ENCODE measurements around the gene SNRPD3.

Gene SNRPD3

DNA sequence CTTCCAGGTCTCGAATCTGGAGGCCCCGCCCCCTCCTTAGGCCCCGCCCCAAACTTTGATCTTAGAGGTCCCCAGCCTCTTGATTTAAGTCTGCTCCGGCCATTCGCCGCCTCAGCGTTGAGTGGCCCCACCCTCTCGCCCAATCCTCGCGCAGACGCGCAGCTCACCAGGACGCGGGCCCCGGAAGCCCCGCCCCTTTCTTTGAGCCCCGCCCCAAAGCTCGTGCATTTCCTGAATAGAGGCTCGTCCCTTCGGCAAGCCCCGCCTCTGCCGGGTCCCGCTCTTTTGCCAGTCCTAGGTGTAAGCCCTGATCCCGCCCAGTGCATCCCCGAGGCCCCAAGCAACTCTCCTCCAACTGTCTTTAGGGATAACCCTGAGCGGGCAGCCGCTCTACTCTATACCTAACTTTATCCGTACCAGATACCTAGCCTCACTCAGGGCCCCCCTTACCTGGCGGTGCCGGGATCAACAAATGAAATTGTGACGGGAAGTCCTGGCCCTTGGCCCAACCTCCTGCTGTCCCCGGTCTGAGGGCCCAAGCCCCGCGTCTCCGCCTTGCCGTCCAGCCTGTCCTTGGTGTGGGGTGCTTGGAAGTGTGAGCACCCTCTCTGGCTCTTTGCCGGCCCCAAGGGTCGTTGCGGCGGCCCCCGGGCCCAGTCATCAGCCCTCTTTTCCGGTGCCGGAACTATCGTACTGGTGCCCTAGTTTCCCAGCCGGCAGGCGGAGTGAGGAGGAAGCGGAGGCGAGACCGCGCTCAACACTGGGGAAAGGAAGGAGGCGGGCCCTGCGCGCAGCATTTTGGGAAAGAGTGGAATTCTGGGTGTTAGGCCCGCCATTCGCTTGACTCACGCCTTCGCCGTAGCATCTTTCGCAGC is at the start of gene SNRPD3:
TSS of gene SNRPD3 (plus strand) at position 835 of the 875 bp plus-strand sequence. CDS start 1,676 bp downstream, outside the sequence.
- DNase-seq (ENCODE audit: low read depth in 1 of 2, low spot score in 1 of 2) = peak; percentile 100

- no peak for DNase-seq (ENCODE audit: low read depth in 1 of 2, low spot score in 1 of 2)
These were observed 48.9 kb upstream of the SNRPD3 start for GRCh38 chr22:24506802-24507438.

- DNase-seq (ENCODE audit: low read depth in 1 of 2, low spot score in 1 of 2) = no peak
These were observed 48.1 kb upstream of the SNRPD3 start for GRCh38 chr22:24507716-24508115.

- DNase-seq (ENCODE audit: low read depth in 1 of 2, low spot score in 1 of 2) = no peak
These were observed 44.9 kb upstream of the SNRPD3 start for GRCh38 chr22:24510637-24511625.

DNA sequence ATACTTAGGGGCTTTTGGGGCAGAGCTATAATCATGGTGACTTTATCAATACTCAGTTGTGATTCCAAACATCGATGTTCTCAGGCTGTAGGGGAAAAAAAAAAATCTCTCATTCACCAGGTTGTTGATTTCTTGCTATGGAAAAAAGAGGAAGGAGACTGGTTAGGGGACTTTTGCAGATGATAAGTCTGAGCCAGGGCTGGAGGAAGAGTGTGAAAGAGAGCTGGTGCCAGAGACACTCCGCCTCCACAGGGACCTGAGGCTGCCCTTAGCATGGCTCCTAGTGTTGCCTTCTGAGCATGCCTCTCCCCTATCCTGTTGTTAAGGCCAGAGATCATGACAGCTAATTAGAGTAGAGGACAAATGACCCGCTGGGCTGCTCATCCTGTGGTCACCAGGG is 43.8 kb upstream of the SNRPD3 start:
- DNase-seq (ENCODE audit: low read depth in 1 of 2, low spot score in 1 of 2) = no peak

- no peak for DNase-seq (ENCODE audit: low read depth in 1 of 2, low spot score in 1 of 2)
These were observed 42.2 kb upstream of the SNRPD3 start for GRCh38 chr22:24513378-24514240.

GRCh38 chr22:24514241-24515026 is 41.4 kb upstream of the SNRPD3 start:
- no peak for DNase-seq (ENCODE audit: low read depth in 1 of 2, low spot score in 1 of 2)

DNA sequence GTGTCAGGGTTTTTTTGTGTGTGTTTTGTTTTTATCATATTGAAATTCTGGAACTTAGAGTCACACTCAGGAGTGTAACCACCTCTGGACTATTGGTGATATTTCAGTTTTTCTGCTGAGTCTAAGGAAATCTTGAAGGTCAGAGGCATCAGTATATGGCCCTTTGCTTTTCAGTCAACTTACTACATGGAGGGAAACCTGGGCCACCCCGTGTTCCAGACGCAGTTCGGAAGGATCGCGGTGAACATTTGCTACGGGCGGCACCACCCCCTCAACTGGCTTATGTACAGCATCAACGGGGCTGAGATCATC is 40.8 kb upstream of the SNRPD3 start:
- DNase-seq (ENCODE audit: low read depth in 1 of 2, low spot score in 1 of 2) = no peak

DNA sequence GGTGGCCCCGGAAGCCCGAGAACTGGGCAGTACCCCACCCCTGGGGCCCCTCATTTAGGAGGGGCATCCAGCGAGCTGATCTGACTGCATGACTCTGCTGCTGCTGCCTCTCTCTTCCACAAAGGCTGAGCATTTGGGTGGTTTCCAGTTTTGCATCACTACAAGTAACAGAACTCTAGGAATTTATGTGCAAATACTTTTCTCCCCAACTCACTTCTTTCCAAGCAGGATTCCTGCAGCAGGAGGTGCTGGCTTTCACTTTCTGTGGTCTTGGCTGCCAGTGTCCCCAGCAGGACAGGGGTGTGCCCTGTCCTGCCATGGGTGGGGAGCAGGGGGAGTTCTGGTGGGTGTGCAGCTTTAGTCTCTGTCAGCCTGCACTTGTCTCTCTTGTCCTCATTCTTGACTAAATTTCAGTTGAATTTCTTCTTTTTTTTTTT is 39.5 kb upstream of the SNRPD3 start:
- no peak for DNase-seq (ENCODE audit: low read depth in 1 of 2, low spot score in 1 of 2)

GRCh38 chr22:24517446-24517845 is 38.4 kb upstream of the SNRPD3 start:
- no peak for DNase-seq (ENCODE audit: low read depth in 1 of 2, low spot score in 1 of 2)

GRCh38 chr22:24518228-24518627 is 37.6 kb upstream of the SNRPD3 start:
- DNase-seq (ENCODE audit: low read depth in 1 of 2, low spot score in 1 of 2) = no peak

- no peak for DNase-seq (ENCODE audit: low read depth in 1 of 2, low spot score in 1 of 2)
These were observed 36.9 kb upstream of the SNRPD3 start for GRCh38 chr22:24518771-24519485.

DNA sequence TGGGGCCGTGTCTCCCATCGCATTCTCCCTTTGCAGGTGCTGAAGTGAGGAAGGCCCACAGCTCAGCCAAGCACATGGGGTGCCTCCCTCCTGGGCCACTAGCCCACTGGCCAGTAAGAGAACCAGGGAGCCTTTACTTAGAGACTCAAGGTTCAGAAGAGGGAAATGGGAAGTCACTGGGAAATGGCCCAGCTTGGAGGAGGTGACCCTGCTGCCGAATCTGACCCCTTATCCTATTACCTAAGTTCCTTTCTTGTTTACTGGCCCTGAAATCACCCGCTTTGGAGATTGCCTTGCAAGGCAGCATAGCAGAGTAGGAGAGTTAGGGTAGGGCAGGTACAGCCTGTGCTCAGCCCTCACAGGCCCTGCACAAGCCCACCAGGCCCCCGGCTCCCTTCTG is 36.3 kb upstream of the SNRPD3 start:
- DNase-seq (ENCODE audit: low read depth in 1 of 2, low spot score in 1 of 2) = no peak

- DNase-seq (ENCODE audit: low read depth in 1 of 2, low spot score in 1 of 2) = no peak
These were observed 34.0 kb upstream of the SNRPD3 start for GRCh38 chr22:24521791-24522245.

- no peak for DNase-seq (ENCODE audit: low read depth in 1 of 2, low spot score in 1 of 2)
These were observed 31.9 kb upstream of the SNRPD3 start for GRCh38 chr22:24523873-24524272.

- DNase-seq (ENCODE audit: low read depth in 1 of 2, low spot score in 1 of 2) = peak; percentile 63 to 64
These were observed 30.3 kb upstream of the SNRPD3 start for GRCh38 chr22:24525416-24526037.

DNA sequence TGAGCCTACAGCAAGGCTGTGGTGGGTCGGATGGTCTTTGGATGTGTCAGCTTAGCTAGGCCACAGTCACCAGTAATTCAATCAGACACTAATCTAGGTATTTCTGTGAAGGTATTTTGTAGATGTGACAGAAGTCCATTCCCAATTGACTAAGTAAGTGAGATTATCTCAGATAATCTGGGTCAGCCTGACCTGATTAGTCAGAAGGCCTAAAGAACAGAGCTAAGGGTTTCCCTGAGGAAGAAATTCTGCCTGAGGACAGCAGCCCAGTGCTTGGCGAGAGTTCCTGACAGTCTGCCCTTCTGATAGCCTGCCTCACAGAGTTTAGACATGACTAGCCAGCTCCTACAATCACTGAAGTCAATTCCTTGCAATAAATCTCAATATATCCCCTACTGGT is 29.6 kb upstream of the SNRPD3 start:
- DNase-seq (ENCODE audit: low read depth in 1 of 2, low spot score in 1 of 2) = no peak

- no peak for DNase-seq (ENCODE audit: low read depth in 1 of 2, low spot score in 1 of 2)
These were observed 25.9 kb upstream of the SNRPD3 start for GRCh38 chr22:24529898-24530297.
